Progenitor cell of endocrine pancreas (in vitro differentiated cells): ENCODE measurements around the gene CLCN4. TPM values are rescaled to one million over a fixed set of nuclear protein-coding genes. Genes with fewer than 3 reads are reported as not detected.

Experiments used
- DNase-seq: peaks from one replicate; pipeline ENCODE4 v3.0.0; 2021; ENCODE audit warnings: low spot score; ENCODE audit not compliant: unreplicated experiment
- H3K27ac Mint-ChIP-seq: 2 replicates; pipeline ENCODE4 v1.8.0; 2021; ENCODE audit warnings: mild to moderate bottlenecking, moderate library complexity, mixed read lengths
- H3K27me3 Mint-ChIP-seq: 2 replicates; pipeline ENCODE4 v1.8.0; 2021; ENCODE audit warnings: mixed read lengths
- H3K36me3 Mint-ChIP-seq: 2 replicates; pipeline ENCODE4 v1.8.0; 2022; ENCODE audit warnings: mixed read lengths; ENCODE audit not compliant: insufficient read depth
- H3K4me1 Mint-ChIP-seq: 2 replicates; pipeline ENCODE4 v1.8.0; 2021; ENCODE audit warnings: low read depth, mixed read lengths
- H3K4me3 Mint-ChIP-seq: 2 replicates; pipeline ENCODE4 v1.8.0; 2021; ENCODE audit warnings: low read depth, mild to moderate bottlenecking, moderate library complexity, mixed read lengths
- H3K9me3 Mint-ChIP-seq: 2 replicates; pipeline ENCODE4 v1.8.0; 2021; ENCODE audit warnings: low read depth, mixed read lengths
- CTCF ChIP-seq: fragments of 200-600 bp; sonication (generic); IDR thresholded peaks from one replicate; pipeline ENCODE4 v1.5.0; 2021; ENCODE audit warnings: antibody characterized with exemption, mild to moderate bottlenecking; ENCODE audit not compliant: unreplicated experiment
- total RNA-seq: library from RNA; stranded (reverse); gene quantifications from 2 replicates; pipeline ENCODE4 v1.2.1, GENCODE V29; 2021

The CLCN4 gene
- total RNA-seq, 1 donor from 2014 or later, result 15.2 TPM

DNA sequence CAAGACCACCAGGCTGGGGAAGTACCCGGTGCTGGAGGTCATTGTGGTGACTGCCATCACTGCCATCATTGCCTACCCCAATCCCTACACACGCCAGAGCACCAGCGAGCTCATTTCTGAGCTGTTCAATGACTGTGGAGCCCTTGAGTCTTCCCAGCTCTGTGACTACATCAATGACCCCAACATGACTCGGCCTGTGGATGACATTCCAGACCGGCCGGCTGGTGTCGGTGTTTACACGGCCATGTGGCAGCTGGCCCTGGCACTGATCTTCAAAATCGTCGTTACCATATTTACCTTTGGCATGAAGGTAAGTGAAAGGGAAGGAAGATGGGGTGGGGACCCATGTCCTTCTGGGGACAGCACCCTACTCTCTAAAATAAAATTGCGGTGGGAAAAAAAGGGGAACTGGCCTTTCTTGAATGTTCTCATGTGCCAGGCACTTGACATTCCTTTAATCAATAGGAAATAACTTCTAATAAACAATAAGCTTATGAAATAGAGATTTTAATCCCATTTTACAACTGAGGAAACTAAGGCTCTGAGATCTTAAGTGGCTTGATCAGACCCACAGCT, 51.6 kb downstream of the CLCN4 start:
- DNase-seq, result no peak
- Mint-ChIP-seq H3K9me3 (peaks cover 19% of the 10 kb centered on the region), H3K27me3 (no peaks in the 10 kb centered on the region), H3K4me1 (no peaks in the 10 kb centered on the region), H3K36me3 (peaks cover 13% of the 10 kb centered on the region), H3K4me3 (no peak overlapping the region), H3K27ac (no peak overlapping the region)
- TF ChIP-seq CTCF, result no peak

GRCh38 chrX:10208953-10209352, 52.2 kb downstream of the CLCN4 start:
- Mint-ChIP-seq H3K9me3 (peaks cover 18% of the 10 kb centered on the region), H3K4me1 (no peaks in the 10 kb centered on the region), H3K27ac (no peak overlapping the region), H3K36me3 (peaks cover 12% of the 10 kb centered on the region), H3K27me3 (no peaks in the 10 kb centered on the region), H3K4me3 (no peak overlapping the region)
- DNase-seq, result no peak
- TF ChIP-seq CTCF, result no peak

DNA sequence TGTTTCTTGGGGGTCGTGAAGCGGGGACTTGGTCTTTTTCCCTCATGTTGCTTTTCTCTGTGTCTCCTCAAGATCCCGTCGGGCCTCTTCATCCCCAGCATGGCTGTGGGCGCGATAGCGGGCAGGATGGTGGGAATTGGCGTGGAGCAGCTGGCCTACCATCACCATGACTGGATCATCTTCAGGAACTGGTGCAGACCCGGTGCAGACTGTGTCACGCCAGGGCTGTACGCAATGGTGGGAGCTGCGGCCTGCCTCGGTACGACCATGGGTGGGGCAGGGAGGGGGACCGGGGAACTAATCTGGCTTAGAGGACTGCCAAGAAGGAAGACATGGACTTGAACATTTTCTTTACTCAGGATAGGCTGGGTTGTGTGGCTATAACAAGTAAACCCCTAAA, 55.6 kb downstream of the CLCN4 start:
- Mint-ChIP-seq H3K9me3 (peaks cover 11% of the 10 kb centered on the region), H3K4me1 (no peaks in the 10 kb centered on the region)

GRCh38 chrX:10213716-10214115, 56.9 kb downstream of the CLCN4 start:
- Mint-ChIP-seq H3K9me3 (peaks cover 9% of the 10 kb centered on the region), H3K4me1 (no peaks in the 10 kb centered on the region), H3K36me3 (peaks cover 4% of the 10 kb centered on the region), H3K27ac (no peak overlapping the region), H3K4me3 (no peak overlapping the region), H3K27me3 (no peaks in the 10 kb centered on the region)
- TF ChIP-seq CTCF, result no peak
- no peak for DNase-seq

More for the DNA sequence above, 55.6 kb downstream of the CLCN4 start:
- H3K4me3 Mint-ChIP-seq, result no peak overlapping the region
- no peak for DNase-seq
- no peak for TF ChIP-seq CTCF
- H3K27me3 Mint-ChIP-seq, result no peaks in the 10 kb centered on the region
- H3K27ac Mint-ChIP-seq, result no peak overlapping the region
- H3K36me3 Mint-ChIP-seq, result peaks cover 10% of the 10 kb centered on the region

DNA sequence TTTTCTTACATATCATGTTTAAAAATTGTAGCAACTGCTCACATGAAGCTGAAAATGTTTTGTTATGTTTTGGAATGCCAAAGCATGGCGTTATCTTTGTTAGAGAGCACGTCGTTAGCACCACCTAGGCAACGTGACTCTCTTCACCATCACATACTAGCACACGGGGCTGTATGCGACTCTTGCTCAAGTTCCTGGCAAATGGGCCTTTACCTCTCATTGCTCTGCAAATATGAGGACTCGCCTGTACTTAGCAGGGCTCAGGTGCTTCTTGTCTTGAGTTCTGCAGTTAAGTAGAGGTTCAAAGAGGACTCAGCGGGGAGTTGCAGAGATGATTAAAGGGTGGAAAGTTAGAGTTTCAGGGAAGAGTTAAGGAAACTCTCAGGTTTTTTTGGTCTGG, 59.4 kb downstream of the CLCN4 start:
- peaks cover 9% of the 10 kb centered on the region for H3K9me3 Mint-ChIP-seq
- no peaks in the 10 kb centered on the region for H3K27me3 Mint-ChIP-seq
- no peaks in the 10 kb centered on the region for H3K4me1 Mint-ChIP-seq

More for the DNA sequence above, 59.4 kb downstream of the CLCN4 start:
- Mint-ChIP-seq H3K27ac (no peak overlapping the region), H3K36me3 (peaks cover 7% of the 10 kb centered on the region), H3K4me3 (no peak overlapping the region)
- DNase-seq, result no peak
- TF ChIP-seq CTCF, result no peak
